SK-N-SH (cell line): ENCODE measurements around the gene LMAN2. TPM values are rescaled to one million over a fixed set of nuclear protein-coding genes. Genes with fewer than 3 reads are reported as not detected.

Source experiments
- CTCF ChIA-PET: fragments of 300-600, 350-600 bp; formaldehyde crosslinking; extraction: SDS; loops from one replicate; lab custom pipeline; 2021; lab: Yijun Ruan, JAX
- POLR2A ChIA-PET: fragments of 350-600 bp; sonication (Branson Sonifier 250); formaldehyde crosslinking; extraction: SDS; loops from one replicate; lab custom pipeline; 2020; ENCODE audit warnings: antibody characterized with exemption, inconsistent platforms; lab: Yijun Ruan, JAX
- DNase-seq: peaks from one replicate; pipeline ENCODE4 v3.0.0; 2012
- H2AFZ ChIP-seq: fragments of 200-600 bp; sonication (generic); 2 replicates; pipeline ENCODE4 v1.8.1; 2016; ENCODE audit warnings: antibody characterized with exemption, mild to moderate bottlenecking, low read depth
- H3F3A ChIP-seq: fragments of 200-600 bp; sonication (generic); replicated peaks from 2 replicates; pipeline ENCODE3; 2016; ENCODE audit warnings: antibody characterized with exemption, mild to moderate bottlenecking; ENCODE audit not compliant: insufficient read depth
- H3K27ac ChIP-seq, 2 experiments: fragments of 200-500 bp in 1 of 2; fragments of 200-600 bp in 1 of 2; sonication (Bioruptor generic) in 1 of 2; sonication (generic), shearing (Covaris generic) in 1 of 2; 2 replicates each; pipeline versions ENCODE4 v1.5.1 to v1.6.1; 2014 to 2016; ENCODE audit warnings: low read depth in 2 of 2, inconsistent platforms in 1 of 2, low read length in 1 of 2, mild to moderate bottlenecking in 1 of 2, mixed read lengths in 1 of 2
- H3K27me3 ChIP-seq: fragments of 200-600 bp; sonication (generic), shearing (Covaris generic); 2 replicates; pipeline ENCODE4 v1.6.1; 2016; ENCODE audit warnings: mixed run types; ENCODE audit not compliant: insufficient read depth
- H3K36me3 ChIP-seq, 2 experiments: fragments of 200-500 bp in 1 of 2; fragments of 200-600 bp in 1 of 2; sonication (Bioruptor generic) in 1 of 2; sonication (generic) in 1 of 2; replicated peaks in 1 of 2; 2 replicates each; pipeline versions ENCODE3 to v1.5.1; 2014 to 2016; ENCODE audit warnings: low read length in 1 of 2, mild to moderate bottlenecking in 1 of 2; ENCODE audit not compliant: insufficient read depth in 2 of 2, control insufficient read depth in 1 of 2
- H3K4me1 ChIP-seq, 2 experiments: fragments of 200-500 bp in 1 of 2; fragments of 200-600 bp in 1 of 2; sonication (Bioruptor generic) in 1 of 2; sonication (generic), shearing (Covaris generic) in 1 of 2; 2 replicates each; pipeline versions ENCODE4 v1.5.1 to v1.6.1; 2014 to 2016; ENCODE audit warnings: low read depth in 1 of 2, low read length in 1 of 2, mixed run types in 1 of 2; ENCODE audit not compliant: insufficient read depth in 2 of 2, control insufficient read depth in 1 of 2
- H3K4me2 ChIP-seq: fragments of 200-600 bp; sonication (generic), shearing (Covaris generic); 2 replicates; pipeline ENCODE4 v1.6.1; 2017; ENCODE audit warnings: mixed run types
- H3K4me3 ChIP-seq, 2 experiments: fragments of 200-500 bp in 1 of 2; fragments of 200-600 bp in 1 of 2; sonication (Bioruptor generic) in 1 of 2; sonication (generic), shearing (Covaris generic) in 1 of 2; 2 replicates each; pipeline versions ENCODE4 v1.5.1 to v1.8.1; 2014 to 2016; ENCODE audit warnings: low read depth in 2 of 2, inconsistent platforms in 1 of 2, low read length in 1 of 2, mild to moderate bottlenecking in 1 of 2, mixed read lengths in 1 of 2, moderate library complexity in 1 of 2
- H3K79me2 ChIP-seq: fragments of 200-600 bp; sonication (generic); 2 replicates; pipeline ENCODE4 v1.8.1; 2017; ENCODE audit warnings: mild to moderate bottlenecking; ENCODE audit not compliant: insufficient read depth
- H3K9ac ChIP-seq: fragments of 200-600 bp; sonication (generic); 2 replicates; pipeline ENCODE4 v1.6.1; 2017; ENCODE audit warnings: mixed run types
- H3K9me2 ChIP-seq: fragments of 200-600 bp; sonication (generic); 2 replicates; pipeline ENCODE4 v1.6.1; 2017; ENCODE audit warnings: mixed run types
- H3K9me3 ChIP-seq: fragments of 200-600 bp; sonication (generic); 2 replicates; pipeline ENCODE4 v1.6.1; 2017; ENCODE audit warnings: mixed run types, mild to moderate bottlenecking, moderate library complexity
- H4K20me1 ChIP-seq: fragments of 200-600 bp; sonication (generic); 2 replicates; pipeline ENCODE4 v1.6.1; 2017; ENCODE audit warnings: mild to moderate bottlenecking, mixed run types; ENCODE audit not compliant: insufficient read depth
- CHD2 ChIP-seq: fragments of 150-350 bp; IDR thresholded peaks from 2 replicates; pipeline ENCODE4 v1.6.1; 2018; ENCODE audit warnings: low read length; ENCODE audit not compliant: partially characterized antibody
- ELF1 ChIP-seq: IDR thresholded peaks from 2 replicates; pipeline ENCODE4 v1.4.0; 2012
- EP300 ChIP-seq, 2 experiments: IDR thresholded peaks; 2 replicates each; pipeline versions ENCODE4 v1.4.0 to v1.6.1; 2012; ENCODE audit warnings: borderline replicate concordance in 1 of 2, low read depth in 1 of 2, low read length in 1 of 2
- JUND ChIP-seq: IDR thresholded peaks from 2 replicates; pipeline ENCODE4 v1.4.0; 2012
- RAD21 ChIP-seq: IDR thresholded peaks from 2 replicates; pipeline ENCODE4 v1.6.1; 2012; ENCODE audit warnings: mild to moderate bottlenecking, low read length
- SMC3 ChIP-seq: IDR thresholded peaks from 2 replicates; pipeline ENCODE4 v1.6.1; 2012; ENCODE audit warnings: low read depth, low read length, improper control_type of control experiment
- YY1 ChIP-seq: IDR thresholded peaks from 2 replicates; pipeline ENCODE4 v1.4.0; 2012; ENCODE audit warnings: low read depth, mild to moderate bottlenecking
- WGBS: methylation state at CpG from one replicate; pipeline ENCODE4 v1.1.6; 2017; ENCODE audit warnings: low lambda C conversion rate; 5-methylcytosine and 5-hydroxymethylcytosine counted together
- polyA plus RNA-seq, 3 experiments: library from polyadenylated mRNA; depleted of rRNA; stranded (reverse); fragments of >200 nt; gene quantifications; 2 replicates each; pipeline ENCODE4 v1.2.3, GENCODE V29; 2012
- TF ChIP-seq, protein P1 (sequence below): IDR thresholded peaks from 2 replicates; pipeline ENCODE4 v1.4.0; 2012; ENCODE audit warnings: low read depth, borderline replicate concordance
- TF ChIP-seq, protein P2 (sequence below): IDR thresholded peaks from 2 replicates; pipeline ENCODE4 v1.6.1; 2012; ENCODE audit warnings: mild to moderate bottlenecking, low read depth, low read length, moderate library complexity
- TF ChIP-seq, protein P3 (sequence below): IDR thresholded peaks from 2 replicates; pipeline ENCODE4 v1.4.0; 2012; ENCODE audit warnings: low read depth
- TF ChIP-seq, protein P4 (sequence below): fragments of 200-600 bp; sonication (generic); IDR thresholded peaks from 2 replicates; pipeline ENCODE4 v1.6.1; 2017; ENCODE audit warnings: antibody characterized with exemption, mild to moderate bottlenecking, moderate library complexity
- TF ChIP-seq, protein P5 (sequence below): IDR thresholded peaks from 2 replicates; pipeline ENCODE4; 2012
- TF ChIP-seq, protein P6 (sequence below): fragments of 150-350 bp; IDR thresholded peaks from 2 replicates; pipeline ENCODE4 v1.6.1; 2016; ENCODE audit warnings: mild to moderate bottlenecking, low read depth, low read length

LMAN2 gene
- polyA plus RNA-seq, 1 of the 3 experiments (the other 2 are of a cell fraction), result 500 TPM

DNA sequence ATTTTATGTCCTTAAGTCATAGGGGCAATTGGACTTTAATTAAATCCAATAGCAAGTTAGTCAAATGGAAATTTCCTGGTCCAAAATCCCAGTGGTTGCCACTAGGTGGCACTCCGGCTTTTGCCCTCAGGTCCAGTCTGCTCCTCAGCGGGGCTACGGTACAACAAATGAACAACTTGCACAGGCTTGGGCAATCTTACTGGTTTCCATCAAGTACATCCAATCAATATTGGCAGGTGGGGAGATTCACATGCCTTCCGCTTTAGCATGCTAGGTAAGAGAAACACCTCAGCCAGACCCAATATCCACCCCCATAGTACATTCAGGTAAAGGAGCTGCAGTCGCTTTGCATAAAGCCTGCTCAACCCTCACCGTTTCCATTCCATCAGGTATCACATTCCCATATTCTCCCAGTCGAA, 33.5 kb downstream of the LMAN2 start:
- peak overlapping the region in 1 of 2 experiments; percentile 24; a peak in 1 of 4 replicates for H3K4me3 ChIP-seq
- no peaks in the 10 kb centered on the region for H3K9me2 ChIP-seq
- ChIA-PET POLR2A (no interaction called here), CTCF (interaction anchor here (0.6 to 4.0 kb wide), 29 partner anchors 9 to 236 kb away, joined by 3 to 31 read pairs (median 4); no protein-coding TSS in a partner anchor)
- TF ChIP-seq CHD2 (no peak), RAD21 (peak; percentile 78), YY1 (no peak), JUND (no peak), ELF1 (no peak), SMC3 (peak; percentile 51), EP300 (IDR thresholded peaks at IDR 0.05; ENCODE audit: borderline replicate concordance in 1 of 2, low read depth in 1 of 2, low read length in 1 of 2) (no peak)
- TF ChIP-seq, protein P1, sequence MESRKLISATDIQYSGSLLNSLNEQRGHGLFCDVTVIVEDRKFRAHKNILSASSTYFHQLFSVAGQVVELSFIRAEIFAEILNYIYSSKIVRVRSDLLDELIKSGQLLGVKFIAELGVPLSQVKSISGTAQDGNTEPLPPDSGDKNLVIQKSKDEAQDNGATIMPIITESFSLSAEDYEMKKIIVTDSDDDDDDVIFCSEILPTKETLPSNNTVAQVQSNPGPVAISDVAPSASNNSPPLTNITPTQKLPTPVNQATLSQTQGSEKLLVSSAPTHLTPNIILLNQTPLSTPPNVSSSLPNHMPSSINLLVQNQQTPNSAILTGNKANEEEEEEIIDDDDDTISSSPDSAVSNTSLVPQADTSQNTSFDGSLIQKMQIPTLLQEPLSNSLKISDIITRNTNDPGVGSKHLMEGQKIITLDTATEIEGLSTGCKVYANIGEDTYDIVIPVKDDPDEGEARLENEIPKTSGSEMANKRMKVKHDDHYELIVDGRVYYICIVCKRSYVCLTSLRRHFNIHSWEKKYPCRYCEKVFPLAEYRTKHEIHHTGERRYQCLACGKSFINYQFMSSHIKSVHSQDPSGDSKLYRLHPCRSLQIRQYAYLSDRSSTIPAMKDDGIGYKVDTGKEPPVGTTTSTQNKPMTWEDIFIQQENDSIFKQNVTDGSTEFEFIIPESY, result no peak
- TF ChIP-seq, protein P2, sequence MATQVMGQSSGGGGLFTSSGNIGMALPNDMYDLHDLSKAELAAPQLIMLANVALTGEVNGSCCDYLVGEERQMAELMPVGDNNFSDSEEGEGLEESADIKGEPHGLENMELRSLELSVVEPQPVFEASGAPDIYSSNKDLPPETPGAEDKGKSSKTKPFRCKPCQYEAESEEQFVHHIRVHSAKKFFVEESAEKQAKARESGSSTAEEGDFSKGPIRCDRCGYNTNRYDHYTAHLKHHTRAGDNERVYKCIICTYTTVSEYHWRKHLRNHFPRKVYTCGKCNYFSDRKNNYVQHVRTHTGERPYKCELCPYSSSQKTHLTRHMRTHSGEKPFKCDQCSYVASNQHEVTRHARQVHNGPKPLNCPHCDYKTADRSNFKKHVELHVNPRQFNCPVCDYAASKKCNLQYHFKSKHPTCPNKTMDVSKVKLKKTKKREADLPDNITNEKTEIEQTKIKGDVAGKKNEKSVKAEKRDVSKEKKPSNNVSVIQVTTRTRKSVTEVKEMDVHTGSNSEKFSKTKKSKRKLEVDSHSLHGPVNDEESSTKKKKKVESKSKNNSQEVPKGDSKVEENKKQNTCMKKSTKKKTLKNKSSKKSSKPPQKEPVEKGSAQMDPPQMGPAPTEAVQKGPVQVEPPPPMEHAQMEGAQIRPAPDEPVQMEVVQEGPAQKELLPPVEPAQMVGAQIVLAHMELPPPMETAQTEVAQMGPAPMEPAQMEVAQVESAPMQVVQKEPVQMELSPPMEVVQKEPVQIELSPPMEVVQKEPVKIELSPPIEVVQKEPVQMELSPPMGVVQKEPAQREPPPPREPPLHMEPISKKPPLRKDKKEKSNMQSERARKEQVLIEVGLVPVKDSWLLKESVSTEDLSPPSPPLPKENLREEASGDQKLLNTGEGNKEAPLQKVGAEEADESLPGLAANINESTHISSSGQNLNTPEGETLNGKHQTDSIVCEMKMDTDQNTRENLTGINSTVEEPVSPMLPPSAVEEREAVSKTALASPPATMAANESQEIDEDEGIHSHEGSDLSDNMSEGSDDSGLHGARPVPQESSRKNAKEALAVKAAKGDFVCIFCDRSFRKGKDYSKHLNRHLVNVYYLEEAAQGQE, result no peak
- TF ChIP-seq, protein P3, sequence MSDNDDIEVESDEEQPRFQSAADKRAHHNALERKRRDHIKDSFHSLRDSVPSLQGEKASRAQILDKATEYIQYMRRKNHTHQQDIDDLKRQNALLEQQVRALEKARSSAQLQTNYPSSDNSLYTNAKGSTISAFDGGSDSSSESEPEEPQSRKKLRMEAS, result no peak
- TF ChIP-seq, protein P4, sequence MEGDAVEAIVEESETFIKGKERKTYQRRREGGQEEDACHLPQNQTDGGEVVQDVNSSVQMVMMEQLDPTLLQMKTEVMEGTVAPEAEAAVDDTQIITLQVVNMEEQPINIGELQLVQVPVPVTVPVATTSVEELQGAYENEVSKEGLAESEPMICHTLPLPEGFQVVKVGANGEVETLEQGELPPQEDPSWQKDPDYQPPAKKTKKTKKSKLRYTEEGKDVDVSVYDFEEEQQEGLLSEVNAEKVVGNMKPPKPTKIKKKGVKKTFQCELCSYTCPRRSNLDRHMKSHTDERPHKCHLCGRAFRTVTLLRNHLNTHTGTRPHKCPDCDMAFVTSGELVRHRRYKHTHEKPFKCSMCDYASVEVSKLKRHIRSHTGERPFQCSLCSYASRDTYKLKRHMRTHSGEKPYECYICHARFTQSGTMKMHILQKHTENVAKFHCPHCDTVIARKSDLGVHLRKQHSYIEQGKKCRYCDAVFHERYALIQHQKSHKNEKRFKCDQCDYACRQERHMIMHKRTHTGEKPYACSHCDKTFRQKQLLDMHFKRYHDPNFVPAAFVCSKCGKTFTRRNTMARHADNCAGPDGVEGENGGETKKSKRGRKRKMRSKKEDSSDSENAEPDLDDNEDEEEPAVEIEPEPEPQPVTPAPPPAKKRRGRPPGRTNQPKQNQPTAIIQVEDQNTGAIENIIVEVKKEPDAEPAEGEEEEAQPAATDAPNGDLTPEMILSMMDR, result peak; percentile 88
- TF ChIP-seq, protein P5, sequence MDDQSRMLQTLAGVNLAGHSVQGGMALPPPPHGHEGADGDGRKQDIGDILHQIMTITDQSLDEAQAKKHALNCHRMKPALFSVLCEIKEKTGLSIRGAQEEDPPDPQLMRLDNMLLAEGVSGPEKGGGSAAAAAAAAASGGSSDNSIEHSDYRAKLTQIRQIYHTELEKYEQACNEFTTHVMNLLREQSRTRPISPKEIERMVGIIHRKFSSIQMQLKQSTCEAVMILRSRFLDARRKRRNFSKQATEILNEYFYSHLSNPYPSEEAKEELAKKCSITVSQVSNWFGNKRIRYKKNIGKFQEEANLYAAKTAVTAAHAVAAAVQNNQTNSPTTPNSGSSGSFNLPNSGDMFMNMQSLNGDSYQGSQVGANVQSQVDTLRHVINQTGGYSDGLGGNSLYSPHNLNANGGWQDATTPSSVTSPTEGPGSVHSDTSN, result no peak
- TF ChIP-seq, protein P6, sequence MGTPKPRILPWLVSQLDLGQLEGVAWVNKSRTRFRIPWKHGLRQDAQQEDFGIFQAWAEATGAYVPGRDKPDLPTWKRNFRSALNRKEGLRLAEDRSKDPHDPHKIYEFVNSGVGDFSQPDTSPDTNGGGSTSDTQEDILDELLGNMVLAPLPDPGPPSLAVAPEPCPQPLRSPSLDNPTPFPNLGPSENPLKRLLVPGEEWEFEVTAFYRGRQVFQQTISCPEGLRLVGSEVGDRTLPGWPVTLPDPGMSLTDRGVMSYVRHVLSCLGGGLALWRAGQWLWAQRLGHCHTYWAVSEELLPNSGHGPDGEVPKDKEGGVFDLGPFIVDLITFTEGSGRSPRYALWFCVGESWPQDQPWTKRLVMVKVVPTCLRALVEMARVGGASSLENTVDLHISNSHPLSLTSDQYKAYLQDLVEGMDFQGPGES, result no peak
- H3K27ac ChIP-seq, result no peak overlapping the region
- peaks cover 0 to 8% of the 10 kb centered on the region in 2 experiments for H3K36me3 ChIP-seq
- no peaks in the 10 kb centered on the region for H3K79me2 ChIP-seq
- peaks cover 0 to under 1% of the 10 kb centered on the region in 2 experiments; a peak in 1 of 4 replicates for H3K4me1 ChIP-seq
- no peaks in the 10 kb centered on the region for H3K27me3 ChIP-seq
- H3K4me2 ChIP-seq, result no peak overlapping the region
- no peak overlapping the region for H2AFZ ChIP-seq
- H3F3A ChIP-seq, result peaks cover 5% of the 10 kb centered on the region
- 43% methylated on average over 7 of the region's 7 CpGs for WGBS
- no peaks in the 10 kb centered on the region for H3K9me3 ChIP-seq
- no peaks in the 10 kb centered on the region for H4K20me1 ChIP-seq
- no peak overlapping the region for H3K9ac ChIP-seq
- DNase-seq, result peak; percentile 73
